Ascending aorta (tissue), 2 donors: ENCODE measurements around the gene COPB2. TPM values are rescaled to one million over a fixed set of nuclear protein-coding genes. Genes with fewer than 3 reads are reported as not detected.

Experiments used
- DNase-seq, 2 donors: peaks; one replicate each; pipeline ENCODE4 v3.0.0-alpha.2; 2019; ENCODE audit warnings: low spot score in 2 of 2
- H3K27ac ChIP-seq, 2 donors: fragments of 200-600 bp; sonication (generic); one replicate each; pipeline ENCODE4 v1.5.1; 2016 to 2017; ENCODE audit warnings: mild to moderate bottlenecking in 1 of 2
- H3K27me3 ChIP-seq: fragments of 200-600 bp; sonication (generic); one replicate; pipeline ENCODE4 v1.5.1; 2017
- H3K36me3 ChIP-seq, 2 donors: fragments of 200-600 bp; sonication (generic); one replicate each; pipeline ENCODE4 v1.5.1; 2016
- H3K4me1 ChIP-seq, 2 donors: fragments of 200-600 bp; sonication (generic); one replicate each; pipeline ENCODE4 v1.5.1; 2016 to 2017; ENCODE audit warnings: mild to moderate bottlenecking in 1 of 2
- H3K4me3 ChIP-seq, 2 donors: fragments of 200-600 bp; sonication (generic); one replicate each; pipeline ENCODE4 v1.5.1; 2016 to 2017; ENCODE audit warnings: mild to moderate bottlenecking in 1 of 2
- H3K9me3 ChIP-seq, 2 donors: fragments of 200-600 bp; sonication (generic); one replicate each; pipeline ENCODE4 v1.5.1; 2016
- intact Hi-C: fragments of 100-400 bp; cut with DNase I; formaldehyde crosslinking; loops from one replicate; pipeline ENCODE4 v1.15.1; 2023
- total RNA-seq: library from RNA; depleted of rRNA; stranded (reverse); fragments of >200 nt; gene quantifications from one replicate; pipeline ENCODE4 v1.1.0, GENCODE V29; 2016
- TF ChIP-seq, protein P1 (sequence below), 3 experiments: fragments of 200-600 bp in 2 of 3; fragments of 450-650 bp in 1 of 3; sonication (generic) in 2 of 3; IDR thresholded peaks; one replicate each; pipeline ENCODE4 v1.5.1; 2016 to 2019; ENCODE audit warnings: antibody characterized with exemption in 3 of 3, mild to moderate bottlenecking in 1 of 3, moderate library complexity in 1 of 3

COPB2 gene
- total RNA-seq, 1 donor from 2014 or later: 26.6 TPM

DNA sequence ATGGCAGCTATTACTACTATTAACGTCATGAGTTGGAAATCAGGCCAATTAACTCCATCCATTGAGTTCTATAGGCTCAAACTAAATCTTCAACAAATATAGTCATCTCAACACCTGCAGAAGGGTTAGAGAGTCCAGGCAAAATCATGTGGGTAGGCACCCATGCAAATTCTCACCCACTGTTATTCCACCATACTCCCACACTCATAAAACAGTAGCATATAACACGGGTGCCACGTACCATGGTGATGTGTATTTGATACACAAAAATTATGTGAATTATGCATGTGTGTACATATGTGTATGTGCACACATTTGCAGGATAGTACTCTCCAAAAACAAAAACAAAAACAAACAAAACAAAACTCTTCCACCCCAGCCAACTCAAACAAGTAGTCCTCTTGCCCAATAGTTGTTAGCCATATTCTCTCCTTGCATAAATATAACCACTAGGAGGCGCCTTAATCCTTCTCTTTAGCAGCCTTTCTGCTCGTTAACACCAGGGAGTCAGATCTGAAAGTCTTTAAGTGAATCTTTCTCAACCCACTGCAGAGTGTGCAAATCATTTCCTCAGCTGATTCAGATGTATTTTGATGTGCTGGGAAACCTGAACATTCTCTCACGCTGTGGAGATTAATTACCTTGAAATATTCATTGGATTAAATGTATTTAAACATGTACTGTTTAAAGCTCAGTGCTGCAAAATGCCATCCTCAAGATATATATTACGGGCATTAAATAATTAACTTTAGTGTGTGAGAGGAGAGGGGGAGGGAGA, 38.0 kb upstream of the COPB2 start:
- no peaks in the 10 kb centered on the region for H3K4me1 ChIP-seq
- TF ChIP-seq, protein P1, sequence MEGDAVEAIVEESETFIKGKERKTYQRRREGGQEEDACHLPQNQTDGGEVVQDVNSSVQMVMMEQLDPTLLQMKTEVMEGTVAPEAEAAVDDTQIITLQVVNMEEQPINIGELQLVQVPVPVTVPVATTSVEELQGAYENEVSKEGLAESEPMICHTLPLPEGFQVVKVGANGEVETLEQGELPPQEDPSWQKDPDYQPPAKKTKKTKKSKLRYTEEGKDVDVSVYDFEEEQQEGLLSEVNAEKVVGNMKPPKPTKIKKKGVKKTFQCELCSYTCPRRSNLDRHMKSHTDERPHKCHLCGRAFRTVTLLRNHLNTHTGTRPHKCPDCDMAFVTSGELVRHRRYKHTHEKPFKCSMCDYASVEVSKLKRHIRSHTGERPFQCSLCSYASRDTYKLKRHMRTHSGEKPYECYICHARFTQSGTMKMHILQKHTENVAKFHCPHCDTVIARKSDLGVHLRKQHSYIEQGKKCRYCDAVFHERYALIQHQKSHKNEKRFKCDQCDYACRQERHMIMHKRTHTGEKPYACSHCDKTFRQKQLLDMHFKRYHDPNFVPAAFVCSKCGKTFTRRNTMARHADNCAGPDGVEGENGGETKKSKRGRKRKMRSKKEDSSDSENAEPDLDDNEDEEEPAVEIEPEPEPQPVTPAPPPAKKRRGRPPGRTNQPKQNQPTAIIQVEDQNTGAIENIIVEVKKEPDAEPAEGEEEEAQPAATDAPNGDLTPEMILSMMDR (IDR thresholded peaks at IDR 0.05): peak; percentile 54 to 81 (median 66)
- H3K27ac ChIP-seq: no peak overlapping the region
- no peaks in the 10 kb centered on the region for H3K9me3 ChIP-seq
- no peak for DNase-seq
- peaks cover 0 to 2% of the 10 kb centered on the region in 2 donors for H3K36me3 ChIP-seq
- H3K27me3 ChIP-seq: no peaks in the 10 kb centered on the region
- H3K4me3 ChIP-seq: no peak overlapping the region
- intact Hi-C loops: loop anchor here (1.0 to 10.0 kb wide), 3 partner anchors 135 to 1437 kb away; partner anchors contain the start of gene CLSTN2

GRCh38 chr3:139425745-139426400, 36.4 kb upstream of the COPB2 start:
- Histone ChIP-seq H3K4me3 (no peak overlapping the region), H3K27me3 (no peaks in the 10 kb centered on the region), H3K27ac (no peak overlapping the region), H3K9me3 (no peaks in the 10 kb centered on the region), H3K36me3 (peaks cover 0 to 2% of the 10 kb centered on the region in 2 donors), H3K4me1 (no peaks in the 10 kb centered on the region)
- intact Hi-C loops: loop anchor here (5.0 to 10.0 kb wide), 2 partner anchors 511 to 1439 kb away; partner anchors contain the start of gene CLSTN2
- TF ChIP-seq, protein P1 (IDR thresholded peaks at IDR 0.05): no peak
- no peak for DNase-seq

- TF ChIP-seq, protein P1 (IDR thresholded peaks at IDR 0.05): no peak
- no peak overlapping the region for H3K27ac ChIP-seq
- peaks cover 0 to 2% of the 10 kb centered on the region in 2 donors for H3K36me3 ChIP-seq
- H3K27me3 ChIP-seq: no peaks in the 10 kb centered on the region
- no peaks in the 10 kb centered on the region for H3K4me1 ChIP-seq
- H3K4me3 ChIP-seq: no peak overlapping the region
- no peak for DNase-seq
- intact Hi-C loops: loop anchor here (10.0 kb wide), 1 partner anchor 1442 kb away; no protein-coding TSS in a partner anchor
- no peaks in the 10 kb centered on the region for H3K9me3 ChIP-seq
Measured at GRCh38 chr3:139423232-139423631, 33.8 kb upstream of the COPB2 start.

- no peak for DNase-seq
- Histone ChIP-seq H3K4me1 (no peaks in the 10 kb centered on the region), H3K27me3 (no peaks in the 10 kb centered on the region), H3K36me3 (peaks cover 0 to 2% of the 10 kb centered on the region in 2 donors), H3K27ac (no peak overlapping the region), H3K9me3 (peaks cover 0 to under 1% of the 10 kb centered on the region in 2 donors), H3K4me3 (no peak overlapping the region)
- TF ChIP-seq, protein P1 (IDR thresholded peaks at IDR 0.05): no peak
- intact Hi-C loops: loop anchor here (10.0 kb wide), 1 partner anchor 1443 kb away; no protein-coding TSS in a partner anchor
Measured at GRCh38 chr3:139421460-139421859, 32.0 kb upstream of the COPB2 start.

- Histone ChIP-seq H3K9me3 (peaks cover 0 to 5% of the 10 kb centered on the region in 2 donors), H3K36me3 (peaks cover 0 to 2% of the 10 kb centered on the region in 2 donors), H3K27me3 (no peaks in the 10 kb centered on the region), H3K27ac (no peak overlapping the region), H3K4me1 (no peaks in the 10 kb centered on the region), H3K4me3 (no peak overlapping the region)
- intact Hi-C loops: loop anchor here (10.0 kb wide), 1 partner anchor 1444 kb away; no protein-coding TSS in a partner anchor
- DNase-seq: no peak
- TF ChIP-seq, protein P1 (IDR thresholded peaks at IDR 0.05): no peak
Measured at GRCh38 chr3:139421040-139421439, 31.6 kb upstream of the COPB2 start.
